Activated CD8-positive, alpha-beta T cell treated with anti-CD3 and anti-CD28 coated beads, Interleukin-2, amount 10 ng/mL, durations not matched to agents 7 days and 5 days (primary cell): ENCODE data around the gene ATE1. TPM values are rescaled to one million over a fixed set of nuclear protein-coding genes. Genes with fewer than 3 reads are reported as not detected.

Experiments used
- ATAC-seq: fragments of 150-1000 bp; cut with Tn5 transposase; one replicate; pipeline ENCODE4 v1.10.0; 2021; ENCODE audit warnings: moderate library complexity
- CTCF ChIA-PET: fragments of 350-600 bp; sonication (Branson Sonifier 250); formaldehyde crosslinking; loops from one replicate; lab custom pipeline; 2021; ENCODE audit warnings: antibody characterized with exemption; lab: Charles Lee
- POLR2A ChIA-PET: fragments of 350-600 bp; sonication (Branson Sonifier 250); formaldehyde crosslinking; loops from one replicate; lab custom pipeline; 2021; ENCODE audit warnings: antibody characterized with exemption; lab: Charles Lee
- DNase-seq: peaks from one replicate; pipeline ENCODE4 v3.0.0-alpha.2; 2020
- H3K27ac Mint-ChIP-seq: one replicate; pipeline ENCODE4 v1.8.0; 2021; ENCODE audit warnings: mild to moderate bottlenecking, mixed read lengths
- H3K27me3 Mint-ChIP-seq: one replicate; pipeline ENCODE4 v1.8.0; 2021; ENCODE audit warnings: low read depth, mixed read lengths
- H3K36me3 Mint-ChIP-seq: one replicate; pipeline ENCODE4 v1.8.0; 2021; ENCODE audit warnings: low read depth, mixed read lengths
- H3K4me1 Mint-ChIP-seq: one replicate; pipeline ENCODE4 v1.8.0; 2021; ENCODE audit warnings: low read depth, mixed read lengths
- H3K4me3 Mint-ChIP-seq: one replicate; pipeline ENCODE4 v1.8.0; 2021; ENCODE audit warnings: mild to moderate bottlenecking, mixed read lengths
- H3K9me3 Mint-ChIP-seq: one replicate; pipeline ENCODE4 v1.8.0; 2022; ENCODE audit warnings: mixed read lengths; ENCODE audit not compliant: insufficient read depth
- total RNA-seq, 2 experiments: library from RNA; stranded (reverse); gene quantifications; one replicate each; pipeline ENCODE4 v1.2.3, GENCODE V29; 2021

ATE1 gene
- total RNA-seq, 2 experiments from 2014 or later, result 20.2 to 26.0 TPM

- H3K4me3 Mint-ChIP-seq, result no peak overlapping the region
- DNase-seq, result no peak
- no peak for ATAC-seq
- ChIA-PET POLR2A (no interaction called here), CTCF (no interaction called here)
- H3K4me1 Mint-ChIP-seq, result no peaks in the 10 kb centered on the region
- H3K36me3 Mint-ChIP-seq, result no peaks in the 10 kb centered on the region
- H3K27me3 Mint-ChIP-seq, result no peaks in the 10 kb centered on the region
- no peaks in the 10 kb centered on the region for H3K9me3 Mint-ChIP-seq
- H3K27ac Mint-ChIP-seq, result no peak overlapping the region
Observed at GRCh38 chr10:121698902-121699301, 228.9 kb downstream of the ATE1 start.

DNA sequence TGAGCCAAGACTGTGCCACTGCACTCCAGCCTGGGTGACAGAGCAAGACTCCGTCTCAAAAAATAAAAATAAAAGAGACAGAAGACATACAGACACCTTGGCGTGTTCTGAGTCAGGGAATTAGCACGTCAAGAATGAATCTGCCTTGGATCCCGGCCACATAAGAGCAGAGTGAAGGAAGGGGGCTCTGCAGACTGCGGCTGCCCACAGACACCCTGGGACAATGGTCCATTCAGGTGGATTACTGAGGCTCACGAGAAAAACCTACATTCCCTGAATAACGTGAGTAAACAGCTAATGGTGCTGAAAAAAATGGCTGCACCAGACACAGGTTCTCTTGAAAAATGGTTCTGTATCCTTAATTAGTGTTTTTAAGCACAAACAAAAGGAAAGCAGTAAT lies 229.5 kb downstream of the ATE1 start:
- H3K4me3 Mint-ChIP-seq, result no peak overlapping the region
- ATAC-seq (no peak), DNase-seq (no peak)
- H3K4me1 Mint-ChIP-seq, result no peaks in the 10 kb centered on the region
- no peaks in the 10 kb centered on the region for H3K27me3 Mint-ChIP-seq
- no peaks in the 10 kb centered on the region for H3K9me3 Mint-ChIP-seq
- no peaks in the 10 kb centered on the region for H3K36me3 Mint-ChIP-seq
- POLR2A ChIA-PET, result no interaction called here
- no peak overlapping the region for H3K27ac Mint-ChIP-seq
- CTCF ChIA-PET, result no interaction called here

GRCh38 chr10:121696854-121697253 lies 231.0 kb downstream of the ATE1 start:
- no peaks in the 10 kb centered on the region for H3K9me3 Mint-ChIP-seq
- ATAC-seq, result no peak
- ChIA-PET POLR2A (no interaction called here), CTCF (no interaction called here)
- H3K4me3 Mint-ChIP-seq, result no peak overlapping the region
- peak; percentile 25 for DNase-seq
- no peaks in the 10 kb centered on the region for H3K4me1 Mint-ChIP-seq
- no peak overlapping the region for H3K27ac Mint-ChIP-seq
- H3K27me3 Mint-ChIP-seq, result no peaks in the 10 kb centered on the region
- H3K36me3 Mint-ChIP-seq, result no peaks in the 10 kb centered on the region

GRCh38 chr10:121695731-121696464 lies 231.9 kb downstream of the ATE1 start:
- DNase-seq (no peak), ATAC-seq (no peak)
- H3K4me1 Mint-ChIP-seq, result no peaks in the 10 kb centered on the region
- no peak overlapping the region for H3K4me3 Mint-ChIP-seq
- H3K9me3 Mint-ChIP-seq, result no peaks in the 10 kb centered on the region
- POLR2A ChIA-PET, result no interaction called here
- H3K27me3 Mint-ChIP-seq, result no peaks in the 10 kb centered on the region
- CTCF ChIA-PET, result no interaction called here
- no peak overlapping the region for H3K27ac Mint-ChIP-seq
- H3K36me3 Mint-ChIP-seq, result no peaks in the 10 kb centered on the region

DNA sequence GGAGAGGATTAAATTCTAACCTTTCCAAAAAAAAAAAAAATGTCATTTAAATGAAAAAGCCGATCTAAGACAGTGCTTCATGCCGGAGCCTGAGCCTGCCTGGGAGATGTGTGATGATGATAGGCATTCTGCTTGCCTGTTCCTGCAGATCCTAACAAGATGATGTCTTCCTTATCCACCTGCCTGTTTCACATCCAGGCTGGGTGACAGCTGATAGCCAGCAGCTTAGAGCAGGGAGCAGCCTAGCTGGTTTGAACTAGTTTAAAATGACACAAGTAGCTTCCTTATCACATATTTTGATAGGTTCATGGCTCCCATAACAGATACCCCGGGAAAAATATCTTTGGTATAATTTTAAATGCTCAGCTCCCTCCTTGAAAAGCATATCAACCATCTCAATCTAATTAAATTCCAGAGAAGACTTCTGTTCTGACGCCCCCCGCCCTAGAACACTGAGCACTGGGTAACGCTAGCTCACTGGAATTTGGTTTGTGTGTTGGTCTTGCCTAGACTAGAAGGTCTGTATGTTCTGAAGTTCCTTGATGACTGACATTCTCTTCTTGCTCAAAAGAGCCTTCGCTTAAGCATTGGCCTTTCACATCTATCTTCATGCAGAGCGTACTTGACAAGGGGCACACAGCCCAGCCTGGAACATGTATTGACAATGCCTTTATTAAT lies 232.7 kb downstream of the ATE1 start:
- no peaks in the 10 kb centered on the region for H3K27me3 Mint-ChIP-seq
- no peak overlapping the region for H3K27ac Mint-ChIP-seq
- no peak for ATAC-seq
- no peak overlapping the region for H3K4me3 Mint-ChIP-seq
- POLR2A ChIA-PET, result no interaction called here
- no peak for DNase-seq
- no peaks in the 10 kb centered on the region for H3K4me1 Mint-ChIP-seq
- H3K9me3 Mint-ChIP-seq, result no peaks in the 10 kb centered on the region
- H3K36me3 Mint-ChIP-seq, result no peaks in the 10 kb centered on the region
- CTCF ChIA-PET, result no interaction called here

DNA sequence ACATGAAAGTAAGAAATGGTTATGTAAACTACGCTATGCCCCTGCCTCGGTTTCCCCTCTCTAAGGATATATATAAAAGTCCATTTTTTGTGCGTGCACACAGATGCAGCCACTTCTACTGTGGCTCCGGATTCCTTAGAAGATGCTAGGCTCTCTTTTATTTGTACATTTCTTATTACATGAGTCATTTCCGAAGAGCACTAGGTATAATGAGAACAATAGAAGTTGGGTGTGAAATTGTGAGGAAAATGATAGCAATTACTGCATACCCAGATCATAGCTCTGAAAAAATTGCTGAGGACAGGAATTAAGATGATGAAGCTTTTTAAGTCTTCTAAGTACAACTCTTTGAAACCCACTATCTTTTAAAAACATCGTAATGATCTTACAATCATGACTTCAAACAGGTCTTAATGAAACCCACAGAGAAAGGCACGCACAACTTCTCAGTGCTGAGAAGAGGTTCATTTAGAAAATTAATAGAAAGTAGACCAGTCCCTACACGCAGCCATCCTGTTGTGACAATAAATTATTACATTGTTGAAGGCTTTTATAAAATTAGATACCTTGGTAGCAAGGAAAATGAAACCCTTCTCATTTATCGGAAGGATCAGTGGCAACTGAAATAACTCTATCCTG lies 233.4 kb downstream of the ATE1 start:
- ChIA-PET CTCF (no interaction called here), POLR2A (no interaction called here)
- Mint-ChIP-seq H3K9me3 (no peaks in the 10 kb centered on the region), H3K4me1 (no peaks in the 10 kb centered on the region), H3K27me3 (no peaks in the 10 kb centered on the region), H3K27ac (no peak overlapping the region), H3K4me3 (no peak overlapping the region), H3K36me3 (no peaks in the 10 kb centered on the region)
- ATAC-seq, result no peak
- DNase-seq, result no peak

DNA sequence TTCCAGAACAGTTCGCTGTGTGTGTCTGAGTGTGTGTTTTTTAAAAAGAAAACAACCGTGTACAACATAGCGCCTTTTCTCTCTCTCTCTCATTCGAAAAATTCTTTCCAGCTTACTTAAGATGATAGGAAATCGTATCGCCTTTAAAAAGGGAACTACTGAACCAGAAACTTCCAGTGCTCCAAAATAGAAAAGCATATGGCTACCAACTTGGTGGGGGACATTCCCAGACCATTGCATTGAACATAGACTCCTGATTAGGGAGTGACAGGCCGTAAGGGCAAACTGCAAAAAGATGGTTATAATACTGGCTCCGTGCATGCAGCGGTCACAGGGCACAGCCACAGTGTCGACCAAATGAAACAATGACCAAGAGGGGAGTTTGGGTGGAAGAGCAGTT lies 235.2 kb downstream of the ATE1 start:
- Mint-ChIP-seq H3K4me1 (no peaks in the 10 kb centered on the region), H3K27ac (no peak overlapping the region), H3K4me3 (no peak overlapping the region), H3K36me3 (no peaks in the 10 kb centered on the region), H3K27me3 (no peaks in the 10 kb centered on the region), H3K9me3 (no peaks in the 10 kb centered on the region)
- ChIA-PET CTCF (no interaction called here), POLR2A (no interaction called here)
- DNase-seq, result no peak
- no peak for ATAC-seq

GRCh38 chr10:121690970-121691369 lies 236.9 kb downstream of the ATE1 start:
- DNase-seq (no peak), ATAC-seq (no peak)
- ChIA-PET CTCF (no interaction called here), POLR2A (no interaction called here)
- Mint-ChIP-seq H3K36me3 (no peaks in the 10 kb centered on the region), H3K27ac (no peak overlapping the region), H3K9me3 (no peaks in the 10 kb centered on the region), H3K4me3 (no peak overlapping the region), H3K27me3 (no peaks in the 10 kb centered on the region), H3K4me1 (no peaks in the 10 kb centered on the region)

Other genes with a start within 250 kb of the ATE1 start
- gene NSMCE4A, start 47.2 kb upstream of the ATE1 start, total RNA-seq, result 10 to 100 TPM; 57.5 to 60.5 TPM
- not detected for gene TACC2, start 61.1 kb upstream of the ATE1 start, total RNA-seq